T-cell (primary cell): ENCODE results near the gene SYT5. TPM values are rescaled to one million over a fixed set of nuclear protein-coding genes. Genes with fewer than 3 reads are reported as not detected.

ENCODE experiments used
- ATAC-seq, 4 experiments: fragments of 200-7000 bp in 3 of 4; fragments of 150-1000 bp in 1 of 4; cut with Tn5 transposase; replicated peaks in 1 of 4; 1 replicate in 3 of 4; 2 replicates in 1 of 4; pipeline ENCODE4 v1.10.0; 2021; ENCODE audit warnings: moderate library complexity in 3 of 4, mild to moderate bottlenecking in 2 of 4, moderate number of reproducible peaks in 1 of 4
- CTCF ChIA-PET, 2 donors: fragments of 300-600 bp; sonication (Branson Sonifier 250); formaldehyde crosslinking; loops; one replicate each; lab custom pipeline; 2022; ENCODE audit warnings: antibody characterized with exemption in 2 of 2; lab: Charles Lee
- POLR2A ChIA-PET, 2 donors: fragments of 300-600 bp; sonication (Branson Sonifier 250); formaldehyde crosslinking; loops; one replicate each; lab custom pipeline; 2022; ENCODE audit warnings: antibody characterized with exemption in 2 of 2; lab: Charles Lee
- DNase-seq, 35 experiments: peaks; one replicate each; pipeline versions ENCODE4 v3.0.0 to v3.0.0-alpha.2; 2013 to 2023
- H3K27ac ChIP-seq: one replicate; pipeline ENCODE4 v1.5.1; 2013; ENCODE audit warnings: low read length
- H3K27me3 ChIP-seq, 2 experiments: replicated peaks in 1 of 2; 1 replicate in 1 of 2; 2 replicates in 1 of 2; pipeline versions ENCODE4 v1.6.1 to v1.7.0; 2013; ENCODE audit warnings: low read length in 1 of 2, mixed read lengths in 1 of 2; ENCODE audit not compliant: control insufficient read depth in 2 of 2, insufficient read depth in 2 of 2; ENCODE audit errors: extremely low read depth in 1 of 2
- H3K36me3 ChIP-seq, 2 donors: 1 replicate in 1 of 2; 2 replicates in 1 of 2; pipeline versions ENCODE4 v1.6.1 to v1.7.0; 2013; ENCODE audit warnings: low read length in 1 of 2; ENCODE audit not compliant: control insufficient read depth in 2 of 2, insufficient read depth in 1 of 2; ENCODE audit errors: extremely low read depth in 1 of 2
- H3K4me1 ChIP-seq, 2 experiments: 1 replicate in 1 of 2; 2 replicates in 1 of 2; pipeline versions ENCODE4 v1.6.1 to v1.7.0; 2013; ENCODE audit warnings: low read length in 2 of 2, mixed read lengths in 1 of 2; ENCODE audit not compliant: insufficient read depth in 2 of 2, control insufficient read depth in 1 of 2; ENCODE audit errors: extremely low read depth in 1 of 2
- H3K4me3 ChIP-seq, 2 donors: 1 replicate in 1 of 2; 2 replicates in 1 of 2; pipeline versions ENCODE4 v1.5.1 to v1.7.0; 2013; ENCODE audit warnings: mild to moderate bottlenecking in 2 of 2, low read length in 1 of 2, moderate library complexity in 1 of 2; ENCODE audit not compliant: control insufficient read depth in 1 of 2; ENCODE audit errors: extremely low read depth in 1 of 2
- H3K9me3 ChIP-seq: 2 replicates; pipeline ENCODE4 v1.7.0; 2013
- H3K27ac Mint-ChIP-seq, 2 donors: one replicate each; pipeline ENCODE4 v1.8.0; 2020 to 2021; ENCODE audit warnings: mild to moderate bottlenecking in 2 of 2, mixed read lengths in 2 of 2
- H3K27me3 Mint-ChIP-seq, 2 donors: one replicate each; pipeline ENCODE4 v1.8.0; 2021 to 2022; ENCODE audit warnings: mixed read lengths in 2 of 2
- H3K36me3 Mint-ChIP-seq: one replicate; pipeline ENCODE4 v1.8.0; 2021; ENCODE audit warnings: mixed read lengths
- H3K4me1 Mint-ChIP-seq, 3 donors: one replicate each; pipeline ENCODE4 v1.8.0; 2020 to 2022; ENCODE audit warnings: mixed read lengths in 3 of 3, mild to moderate bottlenecking in 1 of 3
- H3K4me3 Mint-ChIP-seq, 3 donors: one replicate each; pipeline ENCODE4 v1.8.0; 2020 to 2022; ENCODE audit warnings: mild to moderate bottlenecking in 3 of 3, mixed read lengths in 3 of 3, moderate library complexity in 3 of 3
- H3K9me3 Mint-ChIP-seq, 3 donors: one replicate each; pipeline ENCODE4 v1.8.0; 2020 to 2022; ENCODE audit warnings: mixed read lengths in 3 of 3
- WGBS: methylation state at CpG from one replicate; pipeline ENCODE4 v1.1.5; 2013; ENCODE audit warnings: missing lambda C conversion rate; ENCODE audit not compliant: insufficient coverage; 5-methylcytosine and 5-hydroxymethylcytosine counted together
- total RNA-seq, 35 experiments: library from RNA in 6 of 35; stranded (reverse) in 6 of 35; fragments of 120-200 nt in 1 of 35; gene quantifications; one replicate each; pipeline versions ENCODE4 v1.2.1 to v1.2.4 and lab custom pipeline; 2013 to 2026

The SYT5 gene
- total RNA-seq, 5 donors from 2014 or later (not counting 1 experiment from before 2014, with no cell fraction given) = 2.7 to 2.9 TPM; not detected in 3

DNA sequence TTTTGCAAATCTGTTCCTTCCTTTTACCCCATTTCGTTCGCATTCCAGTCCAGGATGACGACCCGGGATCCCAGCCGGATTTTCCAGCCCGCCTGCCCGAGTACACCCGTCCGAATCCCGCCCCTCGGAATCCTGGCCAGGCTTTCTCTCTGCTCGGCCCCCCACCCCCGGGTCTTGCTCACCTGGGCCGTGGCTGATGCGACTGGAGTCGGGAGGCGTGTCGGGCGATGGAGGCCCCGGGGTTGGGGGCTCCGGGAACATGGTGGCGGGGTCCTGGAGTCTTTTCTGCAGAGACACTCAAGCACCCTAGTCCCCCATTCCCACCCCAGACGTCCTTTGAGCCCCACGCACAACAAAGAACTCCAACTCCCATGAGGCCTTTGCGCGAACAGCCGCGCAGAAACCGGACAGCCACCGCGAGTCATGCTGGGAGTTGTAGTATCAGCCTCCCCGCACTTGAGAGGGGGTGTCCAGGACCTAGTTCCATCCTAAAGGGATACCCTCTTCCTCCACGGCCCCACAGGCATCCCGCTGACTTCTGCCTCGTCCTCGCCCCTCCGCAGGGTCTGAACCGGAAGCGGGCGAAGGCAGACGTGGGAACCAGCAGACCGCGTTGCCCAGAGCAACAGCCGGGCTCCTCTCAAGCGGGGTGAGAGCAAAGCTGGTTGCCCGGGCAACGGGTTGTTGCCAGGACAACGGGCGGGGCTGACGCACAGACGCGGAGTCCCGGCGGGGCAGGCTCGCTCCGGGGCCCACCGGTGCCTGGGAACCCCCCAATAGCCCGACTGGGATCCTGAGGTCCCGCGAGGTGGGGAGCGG is 1.1 kb downstream of the SYT5 start:
- Histone ChIP-seq H3K27ac (peak overlapping the region; percentile 49), H3K4me3 (peak overlapping the region; percentile 43 to 58), H3K36me3 (no peaks in the 10 kb centered on the region), H3K27me3 (peaks cover 3 to 95% of the 10 kb centered on the region in 2 experiments), H3K9me3 (no peaks in the 10 kb centered on the region), H3K4me1 (peaks cover 0 to 35% of the 10 kb centered on the region in 2 experiments)
- POLR2A ChIA-PET = interaction anchor here in 1 of 2 donors (0.5 kb wide), 1 partner anchor 16 kb away, joined by 7 read pairs; no protein-coding TSS in a partner anchor
- peak overlapping the region; percentile 62 to 81 (median 74) for H3K4me3 Mint-ChIP-seq
- peak; percentile 66 to 98 (median 95) for DNase-seq
- peaks cover 47 to 81% of the 10 kb centered on the region in 2 donors for H3K27me3 Mint-ChIP-seq
- CTCF ChIA-PET = no interaction called here
- H3K36me3 Mint-ChIP-seq = no peaks in the 10 kb centered on the region
- no peaks in the 10 kb centered on the region for H3K9me3 Mint-ChIP-seq
- ATAC-seq = peak; percentile 80 to 89 (median 83)
- peaks cover 22 to 31% (median 27%) of the 10 kb centered on the region in 3 donors for H3K4me1 Mint-ChIP-seq
- H3K27ac Mint-ChIP-seq = peak overlapping the region in 1 of 2 donors; percentile 15
- WGBS = 5% methylated on average over 57 of the region's 61 CpGs

DNA sequence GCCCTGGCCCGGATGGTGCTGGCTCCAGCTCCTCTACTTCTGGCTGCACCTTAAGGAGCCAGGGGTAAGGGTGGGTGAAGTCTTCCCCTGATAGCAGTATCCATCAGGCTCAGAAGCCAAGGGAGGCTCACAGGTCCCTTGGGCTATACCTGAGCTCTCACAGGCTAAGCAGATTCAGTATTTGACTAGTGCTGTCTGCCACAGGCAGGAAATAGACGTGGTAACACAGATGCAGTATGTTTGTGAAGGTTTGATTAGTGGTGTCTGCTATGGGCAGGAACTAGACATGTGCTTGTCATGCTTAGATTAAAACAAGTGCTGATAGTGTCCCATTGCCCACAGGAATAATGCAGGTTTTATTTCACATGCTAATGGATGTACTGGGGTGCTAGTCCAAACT is 4.0 kb downstream of the SYT5 start:
- H3K9me3 Mint-ChIP-seq = no peaks in the 10 kb centered on the region
- H3K27ac Mint-ChIP-seq = no peak overlapping the region
- H3K4me3 ChIP-seq = no peak overlapping the region
- DNase-seq = peak in 1 of 35 experiments; percentile 30
- ATAC-seq = no peak
- no peak overlapping the region for H3K27ac ChIP-seq
- H3K27me3 ChIP-seq = peaks cover 7 to 93% of the 10 kb centered on the region in 2 experiments
- peaks cover 2 to 49% of the 10 kb centered on the region in 2 experiments for H3K4me1 ChIP-seq
- ChIA-PET POLR2A (no interaction called here), CTCF (no interaction called here)
- WGBS = 33% methylated on average over 2 of the region's 2 CpGs
- no peaks in the 10 kb centered on the region for H3K36me3 ChIP-seq
- peaks cover 60 to 84% of the 10 kb centered on the region in 2 donors for H3K27me3 Mint-ChIP-seq
- no peaks in the 10 kb centered on the region for H3K36me3 Mint-ChIP-seq
- no peaks in the 10 kb centered on the region for H3K9me3 ChIP-seq
- H3K4me1 Mint-ChIP-seq = peaks cover 28 to 42% (median 39%) of the 10 kb centered on the region in 3 donors
- no peak overlapping the region for H3K4me3 Mint-ChIP-seq

- ATAC-seq = no peak
- peaks cover 9 to 93% of the 10 kb centered on the region in 2 experiments for H3K27me3 ChIP-seq
- Mint-ChIP-seq H3K27ac (no peak overlapping the region), H3K4me3 (no peak overlapping the region), H3K27me3 (peaks cover 61 to 84% of the 10 kb centered on the region in 2 donors), H3K4me1 (peaks cover 25 to 35% (median 34%) of the 10 kb centered on the region in 3 donors), H3K9me3 (no peaks in the 10 kb centered on the region), H3K36me3 (no peaks in the 10 kb centered on the region)
- CTCF ChIA-PET = interaction anchor here in 1 of 2 donors (0.6 kb wide), 1 partner anchor 15 kb away, joined by 3 read pairs; no protein-coding TSS in a partner anchor
- no peak for DNase-seq
- 75% methylated on average over 43 of the region's 43 CpGs for WGBS
- no peak overlapping the region for H3K27ac ChIP-seq
- peaks cover 2 to 43% of the 10 kb centered on the region in 2 experiments for H3K4me1 ChIP-seq
- H3K36me3 ChIP-seq = no peaks in the 10 kb centered on the region
- no peak overlapping the region for H3K4me3 ChIP-seq
- H3K9me3 ChIP-seq = no peaks in the 10 kb centered on the region
- POLR2A ChIA-PET = no interaction called here
These were observed 4.8 kb downstream of the SYT5 start for GRCh38 chr19:55175117-55175867.

- ChIA-PET CTCF (interaction anchor here in 1 of 2 donors (0.6 kb wide), 1 partner anchor 14 kb away, joined by 3 read pairs; no protein-coding TSS in a partner anchor), POLR2A (no interaction called here)
- Histone ChIP-seq H3K27ac (no peak overlapping the region), H3K27me3 (peaks cover 15 to 91% of the 10 kb centered on the region in 2 experiments), H3K9me3 (no peaks in the 10 kb centered on the region), H3K4me1 (peaks cover 2 to 35% of the 10 kb centered on the region in 2 experiments), H3K4me3 (peak overlapping the region in 1 of 2 donors; percentile 60), H3K36me3 (no peaks in the 10 kb centered on the region)
- H3K36me3 Mint-ChIP-seq = no peaks in the 10 kb centered on the region
- DNase-seq (no peak), ATAC-seq (no peak)
- WGBS = 72% methylated on average over 13 of the region's 21 CpGs
- H3K27ac Mint-ChIP-seq = no peak overlapping the region
- H3K4me3 Mint-ChIP-seq = peak overlapping the region in 1 of 3 donors; percentile 75
- H3K27me3 Mint-ChIP-seq = peaks cover 66 to 85% of the 10 kb centered on the region in 2 donors
- H3K9me3 Mint-ChIP-seq = no peaks in the 10 kb centered on the region
- H3K4me1 Mint-ChIP-seq = peaks cover 20 to 32% (median 29%) of the 10 kb centered on the region in 3 donors
These were observed 5.5 kb downstream of the SYT5 start for GRCh38 chr19:55174425-55175116.

GRCh38 chr19:55173714-55174409 is 6.2 kb downstream of the SYT5 start:
- Mint-ChIP-seq H3K27ac (no peak overlapping the region), H3K4me1 (peaks cover 15 to 25% (median 25%) of the 10 kb centered on the region in 3 donors), H3K27me3 (peaks cover 72 to 88% of the 10 kb centered on the region in 2 donors), H3K4me3 (peak overlapping the region in 2 of 3 donors; percentile 46 to 75), H3K9me3 (no peaks in the 10 kb centered on the region), H3K36me3 (no peaks in the 10 kb centered on the region)
- ATAC-seq = peak; percentile 50 to 64 (median 60)
- Histone ChIP-seq H3K36me3 (no peaks in the 10 kb centered on the region), H3K27ac (no peak overlapping the region), H3K9me3 (no peaks in the 10 kb centered on the region), H3K4me1 (peaks cover 2 to 28% of the 10 kb centered on the region in 2 experiments), H3K27me3 (peaks cover 15 to 91% of the 10 kb centered on the region in 2 experiments), H3K4me3 (peak overlapping the region; percentile 34 to 60)
- peak in 2 of 35 experiments; percentile 21 to 45 for DNase-seq
- ChIA-PET POLR2A (interaction anchor here in 1 of 2 donors (0.6 kb wide), 1 partner anchor 453 kb away, joined by 7 read pairs; no protein-coding TSS in a partner anchor), CTCF (no interaction called here)
- 1% methylated on average over 19 of the region's 37 CpGs for WGBS
